Breast epithelium (tissue), 4 donors: ENCODE results near the gene DUSP7. TPM values are rescaled to one million over a fixed set of nuclear protein-coding genes. Genes with fewer than 3 reads are reported as not detected.

Experiments
- DNase-seq, 2 donors: peaks; one replicate each; pipeline ENCODE4 v3.0.0-alpha.2; 2019; ENCODE audit warnings: low spot score in 2 of 2
- H3K27ac ChIP-seq, 2 donors: fragments of 200-600 bp; sonication (generic) in 1 of 2; one replicate each; pipeline ENCODE4 v1.5.1; 2016 to 2019; ENCODE audit warnings: mild to moderate bottlenecking in 1 of 2
- H3K27me3 ChIP-seq, 2 donors: fragments of 200-600 bp; sonication (generic) in 1 of 2; one replicate each; pipeline versions ENCODE4 v1.5.1 to v1.6.0; 2017 to 2019; ENCODE audit warnings: control low read depth in 1 of 2, mild to moderate bottlenecking in 1 of 2
- H3K36me3 ChIP-seq: fragments of 200-600 bp; one replicate; pipeline ENCODE4 v1.5.1; 2019
- H3K4me1 ChIP-seq, 2 donors: fragments of 200-600 bp; sonication (generic); one replicate each; pipeline ENCODE4 v1.5.1; 2016 to 2019; ENCODE audit warnings: control low read depth in 1 of 2
- H3K4me3 ChIP-seq, 3 donors: fragments of 200-600 bp; sonication (generic); 1 replicate in 2 of 3; 2 replicates in 1 of 3; pipeline ENCODE4 v1.5.1; 2016 to 2019; ENCODE audit warnings: mild to moderate bottlenecking in 3 of 3, moderate library complexity in 2 of 3
- H3K9me3 ChIP-seq, 2 donors: fragments of 200-600 bp; sonication (generic) in 1 of 2; one replicate each; pipeline ENCODE4 v1.5.1; 2016 to 2019; ENCODE audit warnings: control low read depth in 1 of 2
- POLR2A ChIP-seq: fragments of 450-650 bp; IDR thresholded peaks from one replicate; pipeline ENCODE4 v1.6.1; 2016; ENCODE audit warnings: antibody characterized with exemption, mild to moderate bottlenecking, moderate library complexity
- POLR2AphosphoS5 ChIP-seq, 3 donors: sonication (generic); formaldehyde crosslinking; IDR thresholded peaks; one replicate each; pipeline ENCODE4 v1.6.1; 2017; ENCODE audit warnings: antibody characterized with exemption in 3 of 3
- intact Hi-C: fragments of 100-400 bp; cut with DNase I; formaldehyde crosslinking; loops from one replicate; pipeline ENCODE4 v1.15.1; 2023; ENCODE audit warnings: low total_unique reads
- total RNA-seq, 3 donors: library from RNA; depleted of rRNA; stranded (reverse); fragments of >200 nt; gene quantifications; one replicate each; pipeline ENCODE4 v1.1.0, GENCODE V29; 2016
- TF ChIP-seq, protein P1 (sequence below), 3 donors: fragments of 450-650 bp; IDR thresholded peaks; one replicate each; pipeline ENCODE4 v1.5.1; 2016 to 2017; ENCODE audit warnings: antibody characterized with exemption in 3 of 3, mild to moderate bottlenecking in 3 of 3, moderate library complexity in 3 of 3

DUSP7 gene
- total RNA-seq, 3 donors from 2014 or later, result 7.0 to 11.1 (median 8.6) TPM

DNA sequence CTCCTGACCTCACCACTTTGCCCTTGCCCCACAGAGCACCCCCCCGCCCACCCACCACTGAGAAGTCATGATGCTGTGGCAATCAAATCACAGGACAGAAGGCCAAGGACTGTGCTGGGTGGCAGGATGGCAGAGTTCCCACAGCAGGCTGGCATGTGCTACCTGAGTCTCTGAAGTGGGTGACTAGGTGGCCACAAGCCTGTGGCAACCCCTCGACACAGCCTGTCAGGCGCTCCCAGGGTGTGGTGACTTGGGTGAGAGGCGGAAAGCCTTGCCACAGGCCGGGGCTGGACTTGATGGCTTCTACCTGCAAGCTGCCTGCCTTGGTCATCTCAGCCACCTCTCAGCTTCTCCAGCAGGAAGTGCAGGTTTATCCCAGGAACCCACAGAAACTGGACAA, 15.6 kb upstream of the DUSP7 start:
- H3K4me3 ChIP-seq, result no peak overlapping the region
- no peak for DNase-seq
- H3K4me1 ChIP-seq, result peaks cover 4 to 5% of the 10 kb centered on the region in 2 donors
- H3K27ac ChIP-seq, result peak overlapping the region; percentile 77 to 86
- TF ChIP-seq POLR2A, result no peak
- no peak for TF ChIP-seq POLR2AphosphoS5 (IDR thresholded peaks at IDR 0.05)
- TF ChIP-seq, protein P1, sequence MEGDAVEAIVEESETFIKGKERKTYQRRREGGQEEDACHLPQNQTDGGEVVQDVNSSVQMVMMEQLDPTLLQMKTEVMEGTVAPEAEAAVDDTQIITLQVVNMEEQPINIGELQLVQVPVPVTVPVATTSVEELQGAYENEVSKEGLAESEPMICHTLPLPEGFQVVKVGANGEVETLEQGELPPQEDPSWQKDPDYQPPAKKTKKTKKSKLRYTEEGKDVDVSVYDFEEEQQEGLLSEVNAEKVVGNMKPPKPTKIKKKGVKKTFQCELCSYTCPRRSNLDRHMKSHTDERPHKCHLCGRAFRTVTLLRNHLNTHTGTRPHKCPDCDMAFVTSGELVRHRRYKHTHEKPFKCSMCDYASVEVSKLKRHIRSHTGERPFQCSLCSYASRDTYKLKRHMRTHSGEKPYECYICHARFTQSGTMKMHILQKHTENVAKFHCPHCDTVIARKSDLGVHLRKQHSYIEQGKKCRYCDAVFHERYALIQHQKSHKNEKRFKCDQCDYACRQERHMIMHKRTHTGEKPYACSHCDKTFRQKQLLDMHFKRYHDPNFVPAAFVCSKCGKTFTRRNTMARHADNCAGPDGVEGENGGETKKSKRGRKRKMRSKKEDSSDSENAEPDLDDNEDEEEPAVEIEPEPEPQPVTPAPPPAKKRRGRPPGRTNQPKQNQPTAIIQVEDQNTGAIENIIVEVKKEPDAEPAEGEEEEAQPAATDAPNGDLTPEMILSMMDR (IDR thresholded peaks at IDR 0.05), result no peak
- no peaks in the 10 kb centered on the region for H3K9me3 ChIP-seq
- no peaks in the 10 kb centered on the region for H3K36me3 ChIP-seq
- H3K27me3 ChIP-seq, result no peaks in the 10 kb centered on the region
- intact Hi-C loops, result no loop called here

DNA sequence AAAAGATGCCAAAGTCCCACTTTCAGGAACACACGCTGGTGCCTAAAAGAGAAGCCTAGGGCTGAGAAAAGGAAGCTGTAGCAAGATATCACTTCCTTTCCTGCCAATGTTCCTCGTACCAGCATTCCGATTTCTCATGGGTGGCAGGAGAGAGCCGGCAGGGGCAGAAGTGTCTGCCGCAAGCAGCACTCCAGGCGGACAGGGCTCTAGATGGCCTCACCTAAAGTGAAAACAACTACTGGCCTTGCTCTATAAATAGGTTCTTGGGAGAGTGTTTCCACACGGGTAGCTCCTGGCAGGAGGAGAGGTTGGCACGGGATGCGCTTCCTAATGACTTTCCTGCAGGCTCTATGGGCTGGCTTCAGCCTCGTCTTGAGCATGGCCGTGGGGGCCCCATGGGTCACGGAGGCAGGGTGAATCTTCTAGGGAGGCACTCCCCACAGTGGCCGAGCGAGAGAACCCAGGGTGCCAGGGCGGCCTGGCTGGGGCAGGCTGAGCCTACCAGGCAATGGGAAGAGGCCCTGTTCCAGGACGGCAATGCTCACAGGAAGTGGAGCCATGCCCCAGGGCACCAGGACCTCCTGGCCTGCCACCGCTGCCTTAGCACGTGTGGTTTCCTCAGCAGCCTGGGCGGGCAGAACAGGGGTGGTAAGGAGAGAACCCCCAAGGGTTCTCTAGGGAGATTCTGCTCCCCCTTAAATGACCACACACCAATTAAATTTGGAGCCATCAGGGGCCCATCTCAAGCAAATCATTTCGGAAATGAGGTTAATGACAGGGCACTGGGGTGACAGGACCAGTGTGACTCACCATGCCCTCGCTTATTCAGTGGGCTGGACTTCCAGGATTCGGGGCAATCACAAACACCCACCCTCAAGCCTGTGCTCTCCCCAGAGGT, 14.6 kb upstream of the DUSP7 start:
- Histone ChIP-seq H3K27ac (peak overlapping the region; percentile 77 to 86), H3K4me3 (peak overlapping the region in 1 of 3 donors; percentile 15), H3K36me3 (no peaks in the 10 kb centered on the region), H3K9me3 (no peaks in the 10 kb centered on the region), H3K27me3 (no peaks in the 10 kb centered on the region), H3K4me1 (peaks cover 4 to 5% of the 10 kb centered on the region in 2 donors)
- TF ChIP-seq POLR2AphosphoS5 (IDR thresholded peaks at IDR 0.05) (peak in 1 of 3 donors; percentile 17), POLR2A (no peak)
- TF ChIP-seq, protein P1 (IDR thresholded peaks at IDR 0.05), result no peak
- no peak for DNase-seq
- intact Hi-C loops, result no loop called here

GRCh38 chr3:52069855-52070254, 13.5 kb upstream of the DUSP7 start:
- intact Hi-C loops, result no loop called here
- Histone ChIP-seq H3K4me1 (peaks cover 4 to 5% of the 10 kb centered on the region in 2 donors), H3K36me3 (no peaks in the 10 kb centered on the region), H3K27ac (peak overlapping the region; percentile 77 to 86), H3K9me3 (no peaks in the 10 kb centered on the region), H3K27me3 (no peaks in the 10 kb centered on the region), H3K4me3 (no peak overlapping the region)
- TF ChIP-seq POLR2A, result no peak
- no peak for TF ChIP-seq POLR2AphosphoS5 (IDR thresholded peaks at IDR 0.05)
- TF ChIP-seq, protein P1 (IDR thresholded peaks at IDR 0.05), result no peak
- DNase-seq, result no peak

GRCh38 chr3:52069135-52069534, 12.8 kb upstream of the DUSP7 start:
- Histone ChIP-seq H3K9me3 (no peaks in the 10 kb centered on the region), H3K27me3 (no peaks in the 10 kb centered on the region), H3K4me3 (no peak overlapping the region), H3K4me1 (peaks cover 4 to 5% of the 10 kb centered on the region in 2 donors), H3K36me3 (no peaks in the 10 kb centered on the region), H3K27ac (peak overlapping the region in 1 of 2 donors; percentile 15)
- no peak for DNase-seq
- intact Hi-C loops, result no loop called here
- TF ChIP-seq POLR2AphosphoS5 (IDR thresholded peaks at IDR 0.05), result no peak
- TF ChIP-seq POLR2A, result no peak
- TF ChIP-seq, protein P1 (IDR thresholded peaks at IDR 0.05), result no peak

DNA sequence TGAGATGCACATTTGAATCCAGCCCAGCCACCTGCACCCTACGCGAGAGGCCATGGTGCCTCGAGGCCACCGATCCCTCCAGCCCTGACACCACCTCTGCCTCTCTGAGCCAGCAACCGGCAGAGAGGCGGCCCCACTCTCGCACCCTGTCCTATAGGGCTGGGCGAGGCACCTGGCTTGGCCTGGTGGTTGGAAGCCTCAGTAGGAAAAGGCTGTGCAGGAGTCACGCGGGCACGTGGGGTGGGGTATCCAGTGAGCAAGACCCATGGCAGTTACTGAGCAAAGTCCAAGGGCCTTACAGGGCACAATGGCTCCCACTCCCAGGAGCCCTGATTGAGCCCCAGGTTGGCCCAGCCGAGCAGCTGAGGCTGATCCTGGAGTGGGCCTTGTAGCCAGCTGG, 12.4 kb upstream of the DUSP7 start:
- intact Hi-C loops, result no loop called here
- TF ChIP-seq POLR2AphosphoS5 (IDR thresholded peaks at IDR 0.05), result no peak
- TF ChIP-seq POLR2A, result no peak
- TF ChIP-seq, protein P1 (IDR thresholded peaks at IDR 0.05), result no peak
- Histone ChIP-seq H3K27ac (peak overlapping the region; percentile 48 to 72), H3K36me3 (no peaks in the 10 kb centered on the region), H3K4me1 (peaks cover 4 to 5% of the 10 kb centered on the region in 2 donors), H3K9me3 (no peaks in the 10 kb centered on the region), H3K27me3 (no peaks in the 10 kb centered on the region), H3K4me3 (no peak overlapping the region)
- DNase-seq, result no peak
